Body of pancreas (tissue), 2 donors: ENCODE results near the gene TUBA8. TPM values are rescaled to one million over a fixed set of nuclear protein-coding genes. Genes with fewer than 3 reads are reported as not detected.

Experiments
- small RNA-seq: library from RNA; depleted of rRNA; stranded (forward); fragments of <200 nt; gene quantifications from one replicate; pipeline ENCODE3, GENCODE V24; 2016
- total RNA-seq, 2 donors: library from RNA; depleted of rRNA; stranded (reverse); fragments of >200 nt; gene quantifications; one replicate each; pipeline ENCODE4 v1.1.0, GENCODE V29; 2016

Gene TUBA8
- total RNA-seq, 2 donors from 2014 or later: 5.2 to 8.6 TPM

Small RNA genes lying within 50 kb of the gene (small RNA-seq; reads per million reads assigned to genes)
- not detected for gene AC016027.5

Other genes starting within 250 kb of the TUBA8 start
- 10 to 100 TPM; 33.6 to 34.0 TPM for gene MICAL3, start 86.2 kb upstream of the TUBA8 start, total RNA-seq
- 10 to 100 TPM; 11.9 to 57.0 TPM for gene PEX26, start 32.8 kb upstream of the TUBA8 start, total RNA-seq
- 1 to 10 TPM; 3.6 to 8.6 TPM for gene USP18, start 39.4 kb downstream of the TUBA8 start, total RNA-seq